Immature natural killer cell (primary cell): Measurements from ENCODE around the gene RNF5. TPM values are rescaled to one million over a fixed set of nuclear protein-coding genes. Genes with fewer than 3 reads are reported as not detected.
"Not testable (repeated sequence)": the region's sequence is repeated elsewhere in the genome, so short reads cannot be mapped to it uniquely, and the experiment has no call there.

Experiments used
- DNase-seq, 3 donors: peaks; one replicate each; pipeline ENCODE4 v3.0.0; 2022; ENCODE audit warnings: mixed read lengths in 1 of 3
- H3K27ac Mint-ChIP-seq, 6 donors: one replicate each; pipeline ENCODE4 v1.8.0; 2020; ENCODE audit warnings: mixed read lengths in 6 of 6, mild to moderate bottlenecking in 5 of 6, inconsistent platforms in 4 of 6, moderate library complexity in 3 of 6
- H3K27me3 Mint-ChIP-seq, 3 donors: one replicate each; pipeline ENCODE4 v1.8.0; 2020 to 2021; ENCODE audit warnings: low read depth in 3 of 3, mild to moderate bottlenecking in 3 of 3, mixed read lengths in 3 of 3, moderate library complexity in 3 of 3, inconsistent platforms in 1 of 3
- H3K36me3 Mint-ChIP-seq, 3 donors: one replicate each; pipeline ENCODE4 v1.8.0; 2020; ENCODE audit warnings: mixed read lengths in 3 of 3, inconsistent platforms in 2 of 3, mild to moderate bottlenecking in 2 of 3
- H3K4me1 Mint-ChIP-seq, 2 donors: one replicate each; pipeline ENCODE4 v1.8.0; 2020; ENCODE audit warnings: inconsistent platforms in 2 of 2, mild to moderate bottlenecking in 2 of 2, mixed read lengths in 2 of 2, moderate library complexity in 1 of 2
- H3K4me3 Mint-ChIP-seq, 5 donors: one replicate each; pipeline ENCODE4 v1.8.0; 2020; ENCODE audit warnings: mild to moderate bottlenecking in 5 of 5, mixed read lengths in 5 of 5, inconsistent platforms in 3 of 5, moderate library complexity in 3 of 5
- H3K9me3 Mint-ChIP-seq, 6 donors: one replicate each; pipeline ENCODE4 v1.8.0; 2020; ENCODE audit warnings: mild to moderate bottlenecking in 6 of 6, mixed read lengths in 6 of 6, inconsistent platforms in 4 of 6, moderate library complexity in 3 of 6
- polyA plus RNA-seq, 3 donors: library from polyadenylated mRNA; unstranded; fragments of 300-500 nt; fragmentation: Illumina TruSeq; gene quantifications; one replicate each; pipeline ENCODE4 v1.2.3, GENCODE V29; 2021

RNF5 gene
- polyA plus RNA-seq, 3 donors from 2014 or later = 126 to 190 (median 165) TPM

DNA sequence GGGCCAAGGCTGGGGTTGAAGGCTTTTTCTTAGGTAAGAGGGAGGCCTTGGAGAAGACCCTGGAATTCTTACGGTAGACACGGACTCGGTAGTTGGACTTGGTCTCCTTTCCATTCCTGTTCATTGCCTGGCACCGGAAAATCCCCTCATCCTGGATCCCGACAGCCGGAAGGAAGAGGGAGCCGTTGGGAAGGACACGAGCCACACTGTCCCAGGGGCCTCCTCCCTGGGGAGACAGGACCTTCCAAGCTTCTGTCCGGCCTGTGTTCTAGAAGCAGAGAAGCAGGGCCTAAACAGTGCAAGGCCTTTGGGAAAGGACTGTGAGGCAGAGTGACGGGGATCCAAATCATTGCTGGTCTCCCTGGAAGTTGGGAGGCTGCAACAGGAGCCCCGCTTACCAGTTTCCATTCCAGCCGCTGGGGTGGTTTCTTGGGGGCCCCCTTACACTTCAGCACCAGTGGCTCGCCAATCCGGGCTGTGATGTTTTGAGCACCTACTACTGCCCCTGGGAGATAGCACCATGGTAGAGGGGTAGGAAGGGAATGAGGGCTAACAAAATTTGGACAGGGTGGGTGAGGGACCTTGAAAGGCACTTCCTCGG, 5.4 kb downstream of the RNF5 start:
- no peak for DNase-seq
- no peaks in the 10 kb centered on the region for H3K9me3 Mint-ChIP-seq
- H3K27ac Mint-ChIP-seq = peak overlapping the region in 1 of 6 donors; percentile 35
- peaks cover 45% of the 10 kb centered on the region in 2 donors for H3K4me1 Mint-ChIP-seq
- peaks cover 9 to 30% (median 17%) of the 10 kb centered on the region in 3 donors for H3K36me3 Mint-ChIP-seq
- no peak overlapping the region for H3K4me3 Mint-ChIP-seq
- peaks cover 0 to 5% (median 0%) of the 10 kb centered on the region in 3 donors for H3K27me3 Mint-ChIP-seq

DNA sequence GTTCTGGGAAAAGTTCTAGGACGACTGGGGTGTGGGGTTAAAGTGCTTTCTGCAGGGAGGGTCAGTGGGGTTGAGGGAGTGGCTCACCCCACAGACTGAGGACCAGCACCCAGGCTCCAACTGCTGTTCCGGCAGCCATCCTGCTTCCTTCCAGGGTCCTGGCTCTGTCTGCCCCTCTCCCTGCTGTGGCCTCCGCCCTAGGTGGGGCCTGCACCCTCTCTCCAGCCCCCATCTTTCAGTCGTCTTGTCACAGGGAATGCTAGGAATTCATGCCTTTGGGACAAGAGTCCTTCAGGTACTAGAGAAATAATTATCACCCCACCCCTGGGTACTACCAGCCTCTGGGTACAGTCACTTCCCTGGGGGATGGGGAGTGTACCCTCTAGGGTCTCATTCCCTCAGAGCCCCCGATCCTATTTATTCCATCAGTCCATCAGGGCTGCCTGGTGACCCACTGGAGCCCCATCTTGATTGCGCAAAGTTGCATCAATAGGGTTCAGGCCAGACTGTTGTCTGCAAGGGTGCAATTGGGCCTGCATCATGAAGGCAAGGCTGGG, 6.0 kb downstream of the RNF5 start, which contains the start of gene AGER:
AGER (minus strand) TSS at position 170 of the 557 bp plus-strand sequence; CDS start at position 139, 31 bp downstream.
- Mint-ChIP-seq H3K4me3 (no peak within 1 kb of the TSS), H3K36me3 (peaks cover 9 to 34% (median 17%) of the 10 kb centered on the region in 3 donors), H3K27me3 (peaks cover 0 to 6% (median 4%) of the 10 kb centered on the region in 3 donors), H3K9me3 (no peaks in the 10 kb centered on the region), H3K4me1 (peaks cover 45% of the 10 kb centered on the region in 2 donors), H3K27ac (peak within 1 kb of the TSS in 3 of 6 donors; percentile 31 to 35 (median 34))
- DNase-seq = no peak

DNA sequence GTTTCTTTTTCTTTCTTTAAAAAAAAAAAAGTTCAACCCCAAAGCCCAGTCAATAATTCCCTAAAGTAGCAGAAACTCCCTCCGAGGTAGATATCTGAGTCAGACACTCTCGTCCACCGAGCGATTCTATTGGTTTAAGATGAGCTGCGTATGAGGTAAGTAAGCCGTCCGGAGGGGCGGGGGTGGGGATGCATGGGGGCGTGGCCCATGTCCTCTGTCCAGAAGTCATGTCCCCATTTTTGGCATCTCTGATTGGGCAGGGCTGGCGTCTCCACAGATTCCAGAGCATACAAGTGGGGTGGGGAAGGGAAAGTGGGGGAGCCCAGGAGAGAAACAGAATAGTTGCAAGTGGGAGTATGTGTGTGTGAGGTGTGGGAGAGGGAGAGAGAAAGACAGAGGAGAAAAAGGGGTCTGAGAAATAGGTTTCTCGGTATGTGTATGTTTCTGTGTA, 7.5 kb downstream of the RNF5 start:
- Mint-ChIP-seq H3K27ac (peak overlapping the region in 4 of 6 donors; percentile 79 to 85 (median 85)), H3K36me3 (peaks cover 7 to 27% (median 11%) of the 10 kb centered on the region in 3 donors), H3K27me3 (peaks cover 4 to 12% (median 11%) of the 10 kb centered on the region in 3 donors), H3K4me1 (peaks cover 39 to 42% of the 10 kb centered on the region in 2 donors)
- H3K9me3 Mint-ChIP-seq, H3K4me3 Mint-ChIP-seq: not testable (repeated sequence)
- peak in 1 of 3 donors; percentile 14 for DNase-seq

DNA sequence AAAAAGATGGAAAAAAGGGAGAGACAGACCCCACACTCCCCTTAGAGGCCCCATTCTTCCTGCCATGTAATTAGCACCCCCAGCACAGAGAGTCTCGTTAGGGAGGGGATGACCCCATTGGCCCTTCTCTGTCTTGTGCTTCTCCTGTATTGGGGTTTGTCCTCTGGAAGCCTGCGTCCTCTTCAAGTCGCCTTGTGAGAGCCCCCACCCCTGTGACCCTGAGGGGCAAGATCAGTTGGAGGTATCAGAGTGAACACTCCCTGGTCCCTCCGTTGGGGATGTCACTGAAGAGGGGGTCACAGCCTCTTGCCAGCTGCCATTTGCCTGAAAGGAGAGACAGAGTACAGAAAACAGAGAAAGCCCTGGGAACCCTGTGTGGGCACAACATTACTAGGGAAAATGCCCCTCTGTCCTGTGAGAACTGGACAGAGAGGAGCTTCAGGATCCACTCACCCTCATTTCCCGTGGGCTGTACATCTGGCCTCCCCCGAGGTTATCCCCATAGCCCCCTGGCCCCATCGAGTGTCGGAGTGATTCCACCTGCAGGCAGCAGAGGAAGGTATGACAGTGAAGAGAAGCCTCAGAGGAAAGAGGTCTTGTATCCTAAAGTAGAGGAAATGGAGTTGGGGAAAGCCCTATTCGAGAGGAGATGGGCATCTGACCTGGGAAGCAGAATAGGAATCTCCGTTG, 8.1 kb downstream of the RNF5 start:
- H3K4me1 Mint-ChIP-seq = peaks cover 43 to 45% of the 10 kb centered on the region in 2 donors
- peaks cover 6 to 14% (median 12%) of the 10 kb centered on the region in 3 donors for H3K27me3 Mint-ChIP-seq
- H3K27ac Mint-ChIP-seq = peak overlapping the region; percentile 64 to 85 (median 82)
- not testable (repeated sequence) for DNase-seq, H3K9me3 Mint-ChIP-seq
- peak overlapping the region in 4 of 5 donors; percentile 19 to 55 (median 38) for H3K4me3 Mint-ChIP-seq
- H3K36me3 Mint-ChIP-seq = peaks cover 5 to 24% (median 11%) of the 10 kb centered on the region in 3 donors

DNA sequence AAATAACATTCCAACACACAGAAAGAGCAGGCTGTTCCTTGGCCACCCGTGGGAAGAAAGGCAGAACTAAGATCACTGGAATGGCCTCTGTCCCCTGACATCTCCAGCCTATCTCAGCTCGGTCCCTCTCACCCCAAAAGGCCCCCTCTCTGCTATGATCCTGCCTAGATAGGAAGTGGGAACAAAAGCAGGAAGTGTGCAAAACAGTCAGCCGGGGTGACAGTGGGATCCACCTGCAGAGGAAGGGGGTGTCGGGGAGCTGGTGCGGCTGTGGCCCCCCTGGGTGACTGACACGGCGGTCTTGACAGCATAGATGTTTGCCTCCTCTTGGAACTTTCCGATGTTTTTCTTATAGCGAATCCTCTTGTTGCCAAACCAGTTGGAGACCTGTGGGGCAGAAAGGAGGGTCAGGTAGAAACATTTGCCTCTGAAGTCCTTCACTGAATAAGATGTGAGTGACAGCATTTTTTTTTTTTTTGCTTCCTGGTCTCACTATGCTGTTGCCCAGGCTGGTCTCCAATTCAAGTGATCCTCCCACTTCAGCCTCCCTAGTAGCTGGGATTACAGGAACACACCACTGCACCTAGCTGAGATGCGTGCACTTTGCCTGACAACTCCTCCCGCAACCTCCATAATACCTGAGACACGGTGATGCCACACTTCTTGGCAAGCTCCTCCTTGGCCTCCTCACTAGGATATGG, 9.0 kb downstream of the RNF5 start:
- Mint-ChIP-seq H3K27ac (peak overlapping the region; percentile 64 to 85 (median 80)), H3K27me3 (peaks cover 6 to 17% (median 16%) of the 10 kb centered on the region in 3 donors), H3K4me1 (peaks cover 48 to 52% of the 10 kb centered on the region in 2 donors), H3K9me3 (no peaks in the 10 kb centered on the region), H3K36me3 (peaks cover 5 to 24% (median 11%) of the 10 kb centered on the region in 3 donors), H3K4me3 (peak overlapping the region; percentile 38 to 58 (median 49))
- no peak for DNase-seq

DNA sequence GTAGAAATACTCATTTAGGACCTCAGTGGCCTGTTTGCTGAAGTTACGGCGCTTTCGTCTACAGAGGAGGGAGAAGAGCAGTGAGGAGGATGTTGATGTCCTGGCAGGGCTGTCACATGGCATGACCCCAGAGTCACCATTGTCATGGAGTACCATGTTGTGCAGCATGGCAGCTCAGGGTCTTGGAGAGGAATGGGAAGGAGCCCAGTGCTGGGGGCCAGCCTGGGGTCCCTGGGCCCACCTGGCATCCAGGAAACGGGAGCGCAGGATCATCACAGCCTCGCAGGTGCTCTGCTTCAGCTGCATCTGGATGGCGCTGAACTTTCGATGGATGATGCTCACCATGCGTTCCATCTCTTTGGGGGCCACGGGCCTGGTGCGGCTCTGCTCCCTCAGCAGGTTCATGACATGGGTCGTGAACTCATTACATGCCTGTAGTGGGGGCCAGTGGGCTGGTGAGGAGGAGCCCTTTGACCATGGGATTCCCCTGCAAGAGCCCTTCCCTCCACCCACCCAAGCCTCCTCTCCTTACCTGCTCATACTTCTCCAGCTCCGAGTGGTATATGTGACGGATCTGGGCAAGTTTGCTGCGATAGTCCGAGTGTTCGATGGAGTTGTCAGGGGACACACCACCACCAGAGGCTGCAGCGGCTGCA, 9.6 kb downstream of the RNF5 start:
- H3K36me3 Mint-ChIP-seq = peaks cover 5 to 24% (median 11%) of the 10 kb centered on the region in 3 donors
- H3K27me3 Mint-ChIP-seq = peaks cover 6 to 21% (median 20%) of the 10 kb centered on the region in 3 donors
- H3K4me3 Mint-ChIP-seq = peak overlapping the region; percentile 38 to 93 (median 48)
- not testable (repeated sequence) for DNase-seq, H3K9me3 Mint-ChIP-seq
- H3K27ac Mint-ChIP-seq = peak overlapping the region; percentile 77 to 100 (median 88)
- H3K4me1 Mint-ChIP-seq = peaks cover 53 to 57% of the 10 kb centered on the region in 2 donors

DNA sequence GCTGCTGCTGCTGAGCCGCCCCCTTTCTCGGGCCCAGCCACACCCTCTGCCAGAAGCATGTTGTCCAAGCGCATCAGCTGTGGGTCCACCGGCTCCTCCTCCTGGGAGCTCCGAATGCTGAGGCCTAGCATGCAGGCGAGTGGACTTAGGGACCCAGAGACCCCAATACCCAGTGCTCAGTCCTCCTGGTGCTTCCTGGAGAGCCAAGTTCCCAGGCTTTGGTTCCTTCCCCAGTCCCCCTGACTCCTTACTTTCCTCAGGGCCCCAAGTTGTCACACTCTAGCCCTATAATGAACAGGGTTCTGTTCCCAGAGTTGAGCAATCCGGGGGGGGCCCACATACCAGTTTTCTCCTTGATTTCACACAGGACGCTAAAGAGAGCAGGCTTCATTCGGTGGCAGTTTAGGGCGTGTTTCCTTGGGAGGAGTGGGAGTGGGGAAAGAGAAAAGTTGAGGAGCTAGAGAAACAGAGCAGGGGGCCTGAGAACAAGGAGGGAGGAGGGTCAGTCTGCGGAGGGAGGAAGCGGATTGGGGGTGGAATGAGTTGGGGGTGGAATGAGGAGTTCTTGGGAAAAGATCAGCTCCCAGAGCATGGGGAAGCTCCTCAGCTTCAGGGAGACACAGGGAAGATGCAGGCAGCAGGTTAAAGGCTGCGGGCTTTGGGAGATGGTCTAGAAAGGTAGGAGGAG, 10.3 kb downstream of the RNF5 start:
- DNase-seq = no peak
- peaks cover 60 to 63% of the 10 kb centered on the region in 2 donors for H3K4me1 Mint-ChIP-seq
- H3K4me3 Mint-ChIP-seq = peak overlapping the region; percentile 85 to 94 (median 90)
- H3K9me3 Mint-ChIP-seq = no peaks in the 10 kb centered on the region
- peaks cover 5 to 24% (median 11%) of the 10 kb centered on the region in 3 donors for H3K36me3 Mint-ChIP-seq
- H3K27ac Mint-ChIP-seq = peak overlapping the region; percentile 90 to 100 (median 98)
- peaks cover 6 to 22% (median 20%) of the 10 kb centered on the region in 3 donors for H3K27me3 Mint-ChIP-seq

DNA sequence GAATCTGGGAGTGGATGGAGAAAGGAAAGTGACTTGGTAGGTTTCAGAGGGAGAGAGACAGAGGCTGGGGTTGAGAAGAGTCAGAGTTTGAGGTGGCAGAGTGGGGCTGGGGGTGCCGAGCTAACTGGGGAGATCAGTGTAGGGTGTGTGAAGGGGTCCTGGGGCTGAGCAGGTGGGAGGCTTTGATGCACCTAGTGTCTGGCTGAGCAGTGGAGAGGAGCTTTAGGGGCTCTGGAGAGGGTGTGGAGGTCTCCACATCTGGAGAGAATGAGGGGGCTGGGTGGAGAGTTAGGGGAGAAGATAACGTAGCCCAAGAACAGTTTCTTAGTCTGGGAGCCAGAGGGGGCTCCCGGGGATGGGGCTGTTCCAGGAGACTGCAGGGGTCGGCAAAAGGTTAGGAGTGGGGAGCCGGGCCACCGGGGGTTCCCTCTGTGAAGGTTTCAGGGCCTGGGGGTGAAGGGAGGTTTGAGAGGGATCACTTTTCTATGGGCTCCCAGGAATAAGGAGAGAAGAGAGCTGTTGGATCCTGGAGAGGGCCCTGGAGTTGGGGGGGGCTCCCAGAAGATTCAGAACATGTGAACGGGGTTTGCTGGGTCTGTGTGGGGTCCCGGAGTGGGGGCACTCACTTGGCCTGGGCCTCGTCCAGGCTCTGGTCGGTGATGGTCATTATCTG, 11.0 kb downstream of the RNF5 start:
- DNase-seq = no peak
- Mint-ChIP-seq H3K9me3 (no peaks in the 10 kb centered on the region), H3K4me1 (peaks cover 66 to 70% of the 10 kb centered on the region in 2 donors), H3K27me3 (peaks cover 6 to 22% (median 20%) of the 10 kb centered on the region in 3 donors), H3K4me3 (peak overlapping the region; percentile 85 to 94 (median 90)), H3K36me3 (peaks cover 5 to 24% (median 11%) of the 10 kb centered on the region in 3 donors), H3K27ac (peak overlapping the region; percentile 90 to 100 (median 98))

DNA sequence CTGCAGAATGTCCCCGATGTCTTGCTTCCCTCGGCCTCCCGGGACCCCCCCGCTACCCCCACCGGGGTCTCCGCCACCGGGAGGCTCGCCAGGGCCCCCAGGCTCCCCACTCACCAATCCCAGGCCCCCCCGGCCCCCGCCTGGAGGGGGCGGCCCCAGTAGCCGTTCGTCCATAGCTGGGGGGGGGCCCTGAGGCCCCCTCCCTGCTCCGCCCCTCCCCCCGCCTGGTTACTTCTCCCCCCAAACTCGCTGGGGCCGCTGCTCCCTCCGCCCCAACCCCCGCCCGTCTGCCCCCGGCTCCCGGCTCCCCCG, 11.5 kb downstream of the RNF5 start:
- no peak for DNase-seq
- H3K4me1 Mint-ChIP-seq = peaks cover 71 to 74% of the 10 kb centered on the region in 2 donors
- H3K36me3 Mint-ChIP-seq = peaks cover 5 to 24% (median 11%) of the 10 kb centered on the region in 3 donors
- no peaks in the 10 kb centered on the region for H3K9me3 Mint-ChIP-seq
- H3K27me3 Mint-ChIP-seq = peaks cover 6 to 22% (median 20%) of the 10 kb centered on the region in 3 donors
- H3K27ac Mint-ChIP-seq = peak overlapping the region; percentile 90 to 100 (median 98)
- peak overlapping the region; percentile 85 to 94 (median 90) for H3K4me3 Mint-ChIP-seq

DNA sequence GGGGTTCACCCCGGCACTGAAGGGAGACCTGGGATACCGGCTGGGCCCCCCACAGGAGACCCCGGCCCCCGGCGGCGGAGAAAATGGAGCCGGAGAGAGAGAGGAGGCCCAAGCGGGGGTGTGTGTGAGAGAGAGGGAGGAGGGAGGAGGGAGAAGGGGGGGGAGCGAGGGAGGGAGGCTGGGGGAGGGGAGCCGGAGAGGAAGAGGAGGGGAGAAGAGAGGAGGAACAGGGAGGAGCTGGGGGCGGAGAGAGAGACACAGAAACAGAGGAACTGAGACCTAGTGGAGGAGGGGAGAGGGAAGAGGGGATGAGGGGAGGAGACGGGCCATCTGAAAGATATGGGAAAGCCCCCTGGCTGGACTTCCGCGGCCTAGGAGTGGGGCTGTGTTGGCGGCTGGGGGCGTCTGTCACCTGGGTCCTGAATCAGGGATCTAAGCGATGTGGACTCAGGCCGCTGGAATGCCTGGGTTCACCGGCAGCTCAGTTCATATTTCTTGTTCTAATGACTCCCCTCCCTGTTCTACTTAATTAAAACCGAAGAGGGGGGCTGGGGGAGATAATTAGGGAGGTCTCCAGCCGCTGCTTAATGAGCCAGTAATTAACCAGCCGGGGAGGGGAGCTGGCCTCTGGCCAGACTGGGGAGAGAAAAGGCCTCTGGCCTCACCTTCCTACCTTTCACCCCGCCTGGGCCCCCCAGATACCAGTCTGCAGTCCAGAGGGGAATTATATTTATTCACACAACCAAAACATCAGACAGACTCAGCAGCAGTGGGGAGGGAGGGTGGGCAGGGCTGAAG, 12.0 kb downstream of the RNF5 start, which contains the start of gene PBX2:
PBX2 (minus strand) TSS at position 149 of the 798 bp plus-strand sequence. CDS start 287 bp downstream, outside the sequence.
- Mint-ChIP-seq H3K4me3 (peak within 1 kb of the TSS; percentile 95 to 96 (median 96)), H3K4me1 (peaks cover 77 to 80% of the 10 kb centered on the region in 2 donors), H3K36me3 (peaks cover 5 to 24% (median 11%) of the 10 kb centered on the region in 3 donors), H3K27ac (peak within 1 kb of the TSS; percentile 99 to 100 (median 99)), H3K27me3 (peaks cover 6 to 22% (median 20%) of the 10 kb centered on the region in 3 donors), H3K9me3 (no peaks in the 10 kb centered on the region)
- DNase-seq = peak; percentile 75 to 76 (median 75)
